ENCODE results near the gene MAPK13. TPM values are rescaled to one million over a fixed set of nuclear protein-coding genes. Genes with fewer than 3 reads are reported as not detected.
"Not testable (repeated sequence)": the region's sequence is repeated elsewhere in the genome, so short reads cannot be mapped to it uniquely, and the experiment has no call there.

Gene MAPK13
- total RNA-seq, 2 donors from 2014 or later: 1.4 to 7.2 TPM

DNA sequence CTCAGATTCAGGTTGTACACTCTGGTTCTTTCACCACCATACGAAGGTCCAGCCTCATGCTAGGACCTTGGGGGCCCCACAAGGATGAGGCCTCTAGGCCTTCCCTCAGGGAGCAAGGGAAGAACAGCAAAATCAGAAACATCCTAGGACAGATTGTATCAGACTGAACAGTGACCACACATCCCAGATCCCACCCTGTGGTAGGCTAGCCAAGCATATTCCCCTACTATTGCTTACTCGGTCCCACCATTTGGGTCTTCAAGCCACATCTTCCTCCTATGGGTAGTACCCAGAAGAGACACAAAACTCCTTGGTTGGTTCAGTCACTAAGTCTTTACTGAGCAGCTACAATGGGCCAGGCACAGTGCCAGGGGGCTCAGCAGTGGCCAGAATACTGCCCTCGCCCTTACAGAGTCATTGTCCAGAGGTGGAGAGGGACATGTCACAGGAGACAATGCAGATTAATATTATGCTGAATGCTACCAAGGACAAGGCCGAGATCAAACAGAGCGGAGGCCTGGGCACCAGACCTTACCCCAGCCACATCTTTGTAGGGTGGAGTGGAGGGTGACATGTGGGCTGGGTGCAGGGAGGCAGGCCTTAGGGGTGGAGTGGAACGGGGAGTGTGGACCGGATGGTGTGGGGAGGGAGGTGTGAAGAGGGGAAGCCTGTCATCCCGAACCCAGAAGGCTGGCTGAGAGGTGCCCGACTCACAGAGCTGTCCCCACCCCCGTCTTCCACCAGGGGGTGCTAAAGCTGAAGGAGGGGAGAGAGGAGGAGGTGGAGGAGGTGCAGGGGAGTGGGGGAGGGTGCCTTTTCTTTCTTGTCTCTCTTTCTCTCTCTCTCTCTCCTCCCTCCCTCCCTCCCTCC, 6.8 kb upstream of the MAPK13 start:
- Histone ChIP-seq H3K36me3 (no peaks in the 10 kb centered on the region), H3K4me1 (peaks cover 0 to 27% of the 10 kb centered on the region in 2 donors), H3K27me3 (no peaks in the 10 kb centered on the region), H3K9me3 (no peaks in the 10 kb centered on the region), H3K27ac (no peak overlapping the region), H3K4me3 (no peak overlapping the region)
- peak; percentile 51 to 75 for TF ChIP-seq CTCF (IDR thresholded peaks at IDR 0.05)
- DNase-seq (ENCODE audit: low spot score): peak; percentile 77

- not testable (repeated sequence) for H3K27me3 ChIP-seq; H3K36me3 ChIP-seq; DNase-seq (ENCODE audit: low spot score); H3K4me3 ChIP-seq; H3K27ac ChIP-seq; H3K9me3 ChIP-seq
- peaks cover 0 to 26% of the 10 kb centered on the region in 2 donors for H3K4me1 ChIP-seq
Measured at GRCh38 chr6:36124346-36124745, 6.0 kb upstream of the MAPK13 start.

- no peaks in the 10 kb centered on the region for H3K9me3 ChIP-seq
- H3K36me3 ChIP-seq: no peaks in the 10 kb centered on the region
Measured at GRCh38 chr6:36124881-36125280, 5.4 kb upstream of the MAPK13 start.

DNA sequence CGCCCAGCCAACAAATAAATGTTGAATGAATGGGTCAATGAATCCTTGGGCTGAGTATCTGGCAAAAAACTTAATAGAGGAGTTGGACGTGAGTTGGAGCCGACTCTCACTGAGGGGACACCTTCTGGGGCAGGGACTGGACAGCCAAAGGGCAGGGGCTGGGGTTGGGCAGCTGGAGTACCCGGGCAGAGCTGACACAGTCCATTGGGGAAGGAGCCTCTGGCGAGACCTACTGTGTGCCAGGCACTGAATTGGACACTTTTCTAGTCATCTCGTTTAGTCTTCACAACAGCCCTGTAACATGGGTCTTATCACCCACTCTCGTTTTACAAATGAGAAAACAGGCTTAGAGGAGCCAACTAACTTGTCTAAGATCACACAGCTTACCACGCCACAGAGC, 4.7 kb upstream of the MAPK13 start:
- H3K36me3 ChIP-seq: no peaks in the 10 kb centered on the region
- peaks cover 0 to 23% of the 10 kb centered on the region in 2 donors for H3K4me1 ChIP-seq
- no peaks in the 10 kb centered on the region for H3K9me3 ChIP-seq
- no peak for DNase-seq (ENCODE audit: low spot score)
- TF ChIP-seq CTCF (IDR thresholded peaks at IDR 0.05): no peak
- H3K27ac ChIP-seq: no peak overlapping the region
- H3K4me3 ChIP-seq: no peak overlapping the region
- H3K27me3 ChIP-seq: no peaks in the 10 kb centered on the region

More at GRCh38 chr6:36124881-36125280, 5.4 kb upstream of the MAPK13 start:
- Histone ChIP-seq H3K27me3 (no peaks in the 10 kb centered on the region), H3K4me1 (peaks cover 0 to 26% of the 10 kb centered on the region in 2 donors), H3K4me3 (no peak overlapping the region), H3K27ac (no peak overlapping the region)
- no peak for TF ChIP-seq CTCF (IDR thresholded peaks at IDR 0.05)
- no peak for DNase-seq (ENCODE audit: low spot score)

DNA sequence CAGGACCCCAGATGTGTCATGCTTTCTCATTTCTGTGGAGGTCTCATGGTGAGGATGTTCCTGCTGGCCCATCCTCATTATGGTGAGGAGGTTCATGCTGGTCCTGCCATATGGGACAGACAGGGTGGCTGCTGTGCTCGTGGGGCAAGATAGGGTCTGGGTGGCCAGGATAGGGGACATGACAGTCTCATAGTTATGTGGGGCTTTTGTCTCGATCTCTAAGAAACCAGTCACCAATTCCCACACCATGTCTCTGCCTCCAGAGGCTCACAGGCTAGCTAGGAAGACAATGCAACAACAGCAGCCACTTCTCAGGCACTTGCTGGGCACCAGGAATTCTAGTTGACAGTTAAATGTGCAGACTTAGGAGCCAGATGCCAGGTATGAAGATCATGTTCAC, 4.2 kb upstream of the MAPK13 start:
- Histone ChIP-seq H3K9me3 (no peaks in the 10 kb centered on the region), H3K4me3 (no peak overlapping the region), H3K27me3 (no peaks in the 10 kb centered on the region), H3K36me3 (no peaks in the 10 kb centered on the region), H3K27ac (no peak overlapping the region), H3K4me1 (peaks cover 0 to 23% of the 10 kb centered on the region in 2 donors)
- no peak for DNase-seq (ENCODE audit: low spot score)
- no peak for TF ChIP-seq CTCF (IDR thresholded peaks at IDR 0.05)

GRCh38 chr6:36126553-36127458, 3.5 kb upstream of the MAPK13 start:
- Histone ChIP-seq H3K27me3 (no peaks in the 10 kb centered on the region), H3K4me1 (peaks cover 0 to 24% of the 10 kb centered on the region in 2 donors), H3K36me3 (no peaks in the 10 kb centered on the region), H3K9me3 (no peaks in the 10 kb centered on the region), H3K27ac (no peak overlapping the region), H3K4me3 (no peak overlapping the region)
- no peak for DNase-seq (ENCODE audit: low spot score)
- TF ChIP-seq CTCF (IDR thresholded peaks at IDR 0.05): no peak

All from right atrium auricular region (tissue), 2 donors.